ENCODE results near the gene ANTKMT.

GRCh38 chr16:685967-686366 lies 35.0 kb upstream of the ANTKMT start:
- TF ChIP-seq CTCF (conservative IDR thresholded peaks at IDR 0.05; ENCODE audit: low read depth, low read length) (peak; percentile 35; the same call in 1 of the 2 replicates), POLR2A (IDR thresholded peaks at IDR 0.05; ENCODE audit: low read depth, low read length) (no peak), SMC3 (IDR thresholded peaks at IDR 0.05; ENCODE audit: low read depth, low read length) (no peak), ELK1 (IDR thresholded peaks at IDR 0.05; ENCODE audit: borderline replicate concordance, low read depth, low read length) (no peak), USF2 (IDR thresholded peaks at IDR 0.05; ENCODE audit: low read depth, low read length) (no peak), RAD21 (IDR thresholded peaks at IDR 0.05; ENCODE audit: low read length) (no peak), FOS (IDR thresholded peaks at IDR 0.05; ENCODE audit: low read depth, low read length) (no peak), CEBPB (IDR thresholded peaks at IDR 0.05; ENCODE audit: low read depth, low read length) (no peak), CHD1 (IDR thresholded peaks at IDR 0.05; ENCODE audit: low read depth, low read length) (no peak), MXI1 (IDR thresholded peaks at IDR 0.05; ENCODE audit: borderline replicate concordance, low read depth, low read length) (no peak), RFX5 (IDR thresholded peaks at IDR 0.05; ENCODE audit: low read depth, low read length) (no peak)

Measured in IMR-90 (cell line).